ENCODE results near the gene REG1B. TPM values are rescaled to one million over a fixed set of nuclear protein-coding genes. Genes with fewer than 3 reads are reported as not detected.

REG1B gene
- total and polyA plus RNA-seq, 2 donors (not counting 1 experiment from before 2014, with no cell fraction given): not detected

- H3K36me3 ChIP-seq (replicated peaks in 1 of 2; ENCODE audit: control extremely low read depth in 1 of 2, control insufficient read depth in 1 of 2, extremely low read depth in 1 of 2, insufficient read depth in 2 of 2, low read length in 1 of 2): no peaks in the 10 kb centered on the region
- intact Hi-C loops (cut with micrococcal nuclease): no loop called here
- POLR2A ChIA-PET: no interaction called here
- peaks cover 12 to 19% of the 10 kb centered on the region in 2 donors for H3K4me1 ChIP-seq (ENCODE audit: control insufficient read depth in 2 of 2, insufficient read depth in 2 of 2, low read length in 2 of 2)
- DNase-seq (no peak), ATAC-seq (ENCODE audit: low read depth) (no peak)
- H3K27ac Mint-ChIP-seq: no peak overlapping the region
- TF ChIP-seq, protein P1, sequence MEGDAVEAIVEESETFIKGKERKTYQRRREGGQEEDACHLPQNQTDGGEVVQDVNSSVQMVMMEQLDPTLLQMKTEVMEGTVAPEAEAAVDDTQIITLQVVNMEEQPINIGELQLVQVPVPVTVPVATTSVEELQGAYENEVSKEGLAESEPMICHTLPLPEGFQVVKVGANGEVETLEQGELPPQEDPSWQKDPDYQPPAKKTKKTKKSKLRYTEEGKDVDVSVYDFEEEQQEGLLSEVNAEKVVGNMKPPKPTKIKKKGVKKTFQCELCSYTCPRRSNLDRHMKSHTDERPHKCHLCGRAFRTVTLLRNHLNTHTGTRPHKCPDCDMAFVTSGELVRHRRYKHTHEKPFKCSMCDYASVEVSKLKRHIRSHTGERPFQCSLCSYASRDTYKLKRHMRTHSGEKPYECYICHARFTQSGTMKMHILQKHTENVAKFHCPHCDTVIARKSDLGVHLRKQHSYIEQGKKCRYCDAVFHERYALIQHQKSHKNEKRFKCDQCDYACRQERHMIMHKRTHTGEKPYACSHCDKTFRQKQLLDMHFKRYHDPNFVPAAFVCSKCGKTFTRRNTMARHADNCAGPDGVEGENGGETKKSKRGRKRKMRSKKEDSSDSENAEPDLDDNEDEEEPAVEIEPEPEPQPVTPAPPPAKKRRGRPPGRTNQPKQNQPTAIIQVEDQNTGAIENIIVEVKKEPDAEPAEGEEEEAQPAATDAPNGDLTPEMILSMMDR (IDR thresholded peaks at IDR 0.05): no peak
- no peak for TF ChIP-seq EZH2 (IDR thresholded peaks at IDR 0.05; ENCODE audit: borderline replicate concordance, insufficient read depth, low read depth, low read length, poor library complexity, severe bottlenecking)
- H4K20me1 ChIP-seq (ENCODE audit: control insufficient read depth, insufficient read depth, low read length, poor library complexity, severe bottlenecking): no peaks in the 10 kb centered on the region
- H3K4me3 Mint-ChIP-seq: peak overlapping the region; percentile 2
- CTCF ChIA-PET: no interaction called here
- H3K4me3 ChIP-seq (ENCODE audit: control extremely low read depth in 1 of 5, extremely low read depth in 1 of 5, insufficient read depth in 1 of 5, low read depth in 2 of 5, low read length in 4 of 5): no peak overlapping the region
- no peaks in the 10 kb centered on the region for H3K27me3 Mint-ChIP-seq
- no peak overlapping the region for H2AFZ ChIP-seq (ENCODE audit: insufficient read depth, low read depth, low read length, poor library complexity, severe bottlenecking)
- H3K27ac ChIP-seq (ENCODE audit: low read length in 2 of 2): peak overlapping the region in 1 of 2 donors; percentile 7
- 60% methylated on average over 1 of the region's 3 CpGs for WGBS (ENCODE audit: insufficient coverage)
- H3K27me3 ChIP-seq (replicated peaks in 1 of 4; ENCODE audit: control extremely low read depth in 1 of 4, control insufficient read depth in 3 of 4, insufficient read depth in 4 of 4, low read length in 3 of 4): no peaks in the 10 kb centered on the region
- no peak overlapping the region for H3K9ac ChIP-seq (ENCODE audit: low read length)
- no peaks in the 10 kb centered on the region for H3K9me3 Mint-ChIP-seq (ENCODE audit: insufficient read depth)
- H3K79me2 ChIP-seq (ENCODE audit: control insufficient read depth, insufficient read depth, low read length): no peaks in the 10 kb centered on the region
- H3K9me3 ChIP-seq (ENCODE audit: control extremely low read depth in 1 of 3, control insufficient read depth in 2 of 3, insufficient read depth in 1 of 3, low read length in 2 of 3): peaks cover 0 to 4% (median 0%) of the 10 kb centered on the region in 3 donors
- peak overlapping the region; percentile 2 for H3K4me2 ChIP-seq (replicated peaks; ENCODE audit: low read depth, low read length, poor library complexity, severe bottlenecking)
- peaks cover 29% of the 10 kb centered on the region for H3K4me1 Mint-ChIP-seq
Measured at GRCh38 chr2:79084495-79085135, 3.2 kb downstream of the REG1B start.

- ChIA-PET POLR2A (no interaction called here), CTCF (no interaction called here)
- no peaks in the 10 kb centered on the region for H3K79me2 ChIP-seq (ENCODE audit: control insufficient read depth, insufficient read depth, low read length)
- H3K4me2 ChIP-seq (replicated peaks; ENCODE audit: low read depth, low read length, poor library complexity, severe bottlenecking): peak overlapping the region; percentile 35
- no peak for DNase-seq
- peaks cover 0 to 4% (median 0%) of the 10 kb centered on the region in 3 donors for H3K9me3 ChIP-seq (ENCODE audit: control extremely low read depth in 1 of 3, control insufficient read depth in 2 of 3, insufficient read depth in 1 of 3, low read length in 2 of 3)
- Mint-ChIP-seq H3K27ac (peak overlapping the region; percentile 22), H3K27me3 (no peaks in the 10 kb centered on the region), H3K4me1 (peaks cover 33% of the 10 kb centered on the region), H3K9me3 (ENCODE audit: insufficient read depth) (no peaks in the 10 kb centered on the region), H3K4me3 (peak overlapping the region; percentile 14)
- ATAC-seq (ENCODE audit: low read depth): no peak
- H3K9ac ChIP-seq (ENCODE audit: low read length): no peak overlapping the region
- no peaks in the 10 kb centered on the region for H4K20me1 ChIP-seq (ENCODE audit: control insufficient read depth, insufficient read depth, low read length, poor library complexity, severe bottlenecking)
- no peaks in the 10 kb centered on the region for H3K27me3 ChIP-seq (replicated peaks in 1 of 4; ENCODE audit: control extremely low read depth in 1 of 4, control insufficient read depth in 3 of 4, insufficient read depth in 4 of 4, low read length in 3 of 4)
- H3K4me3 ChIP-seq (ENCODE audit: control extremely low read depth in 1 of 5, extremely low read depth in 1 of 5, insufficient read depth in 1 of 5, low read depth in 2 of 5, low read length in 4 of 5): peak overlapping the region in 2 of 5 experiments; percentile 3 to 21
- peak overlapping the region; percentile 7 to 33 for H3K27ac ChIP-seq (ENCODE audit: low read length in 2 of 2)
- H2AFZ ChIP-seq (ENCODE audit: insufficient read depth, low read depth, low read length, poor library complexity, severe bottlenecking): no peak overlapping the region
- TF ChIP-seq EZH2 (IDR thresholded peaks at IDR 0.05; ENCODE audit: borderline replicate concordance, insufficient read depth, low read depth, low read length, poor library complexity, severe bottlenecking): no peak
- TF ChIP-seq, protein P1 (IDR thresholded peaks at IDR 0.05): no peak
- H3K36me3 ChIP-seq (replicated peaks in 1 of 2; ENCODE audit: control extremely low read depth in 1 of 2, control insufficient read depth in 1 of 2, extremely low read depth in 1 of 2, insufficient read depth in 2 of 2, low read length in 1 of 2): no peaks in the 10 kb centered on the region
- intact Hi-C loops (cut with micrococcal nuclease): no loop called here
- H3K4me1 ChIP-seq (ENCODE audit: control insufficient read depth in 2 of 2, insufficient read depth in 2 of 2, low read length in 2 of 2): peaks cover 12 to 19% of the 10 kb centered on the region in 2 donors
Measured at GRCh38 chr2:79083597-79084251, 4.1 kb downstream of the REG1B start.

Data from B cell (primary cell).